SK-N-SH (cell line): Measurements from ENCODE around the gene BAZ1A. TPM values are rescaled to one million over a fixed set of nuclear protein-coding genes. Genes with fewer than 3 reads are reported as not detected.

ENCODE experiments used
- CTCF ChIA-PET: fragments of 300-600, 350-600 bp; formaldehyde crosslinking; extraction: SDS; loops from one replicate; lab custom pipeline; 2021; lab: Yijun Ruan, JAX
- POLR2A ChIA-PET: fragments of 350-600 bp; sonication (Branson Sonifier 250); formaldehyde crosslinking; extraction: SDS; loops from one replicate; lab custom pipeline; 2020; ENCODE audit warnings: antibody characterized with exemption, inconsistent platforms; lab: Yijun Ruan, JAX
- DNase-seq: peaks from one replicate; pipeline ENCODE4 v3.0.0; 2012
- H2AFZ ChIP-seq: fragments of 200-600 bp; sonication (generic); 2 replicates; pipeline ENCODE4 v1.8.1; 2016; ENCODE audit warnings: antibody characterized with exemption, mild to moderate bottlenecking, low read depth
- H3F3A ChIP-seq: fragments of 200-600 bp; sonication (generic); replicated peaks from 2 replicates; pipeline ENCODE3; 2016; ENCODE audit warnings: antibody characterized with exemption, mild to moderate bottlenecking; ENCODE audit not compliant: insufficient read depth
- H3K27ac ChIP-seq, 2 experiments: fragments of 200-500 bp in 1 of 2; fragments of 200-600 bp in 1 of 2; sonication (Bioruptor generic) in 1 of 2; sonication (generic), shearing (Covaris generic) in 1 of 2; 2 replicates each; pipeline versions ENCODE4 v1.5.1 to v1.6.1; 2014 to 2016; ENCODE audit warnings: low read depth in 2 of 2, inconsistent platforms in 1 of 2, low read length in 1 of 2, mild to moderate bottlenecking in 1 of 2, mixed read lengths in 1 of 2
- H3K27me3 ChIP-seq: fragments of 200-600 bp; sonication (generic), shearing (Covaris generic); 2 replicates; pipeline ENCODE4 v1.6.1; 2016; ENCODE audit warnings: mixed run types; ENCODE audit not compliant: insufficient read depth
- H3K36me3 ChIP-seq, 2 experiments: fragments of 200-500 bp in 1 of 2; fragments of 200-600 bp in 1 of 2; sonication (Bioruptor generic) in 1 of 2; sonication (generic) in 1 of 2; replicated peaks in 1 of 2; 2 replicates each; pipeline versions ENCODE3 to v1.5.1; 2014 to 2016; ENCODE audit warnings: low read length in 1 of 2, mild to moderate bottlenecking in 1 of 2; ENCODE audit not compliant: insufficient read depth in 2 of 2, control insufficient read depth in 1 of 2
- H3K4me1 ChIP-seq, 2 experiments: fragments of 200-500 bp in 1 of 2; fragments of 200-600 bp in 1 of 2; sonication (Bioruptor generic) in 1 of 2; sonication (generic), shearing (Covaris generic) in 1 of 2; 2 replicates each; pipeline versions ENCODE4 v1.5.1 to v1.6.1; 2014 to 2016; ENCODE audit warnings: low read depth in 1 of 2, low read length in 1 of 2, mixed run types in 1 of 2; ENCODE audit not compliant: insufficient read depth in 2 of 2, control insufficient read depth in 1 of 2
- H3K4me2 ChIP-seq: fragments of 200-600 bp; sonication (generic), shearing (Covaris generic); 2 replicates; pipeline ENCODE4 v1.6.1; 2017; ENCODE audit warnings: mixed run types
- H3K4me3 ChIP-seq, 2 experiments: fragments of 200-500 bp in 1 of 2; fragments of 200-600 bp in 1 of 2; sonication (Bioruptor generic) in 1 of 2; sonication (generic), shearing (Covaris generic) in 1 of 2; 2 replicates each; pipeline versions ENCODE4 v1.5.1 to v1.8.1; 2014 to 2016; ENCODE audit warnings: low read depth in 2 of 2, inconsistent platforms in 1 of 2, low read length in 1 of 2, mild to moderate bottlenecking in 1 of 2, mixed read lengths in 1 of 2, moderate library complexity in 1 of 2
- H3K79me2 ChIP-seq: fragments of 200-600 bp; sonication (generic); 2 replicates; pipeline ENCODE4 v1.8.1; 2017; ENCODE audit warnings: mild to moderate bottlenecking; ENCODE audit not compliant: insufficient read depth
- H3K9ac ChIP-seq: fragments of 200-600 bp; sonication (generic); 2 replicates; pipeline ENCODE4 v1.6.1; 2017; ENCODE audit warnings: mixed run types
- H3K9me2 ChIP-seq: fragments of 200-600 bp; sonication (generic); 2 replicates; pipeline ENCODE4 v1.6.1; 2017; ENCODE audit warnings: mixed run types
- H3K9me3 ChIP-seq: fragments of 200-600 bp; sonication (generic); 2 replicates; pipeline ENCODE4 v1.6.1; 2017; ENCODE audit warnings: mixed run types, mild to moderate bottlenecking, moderate library complexity
- H4K20me1 ChIP-seq: fragments of 200-600 bp; sonication (generic); 2 replicates; pipeline ENCODE4 v1.6.1; 2017; ENCODE audit warnings: mild to moderate bottlenecking, mixed run types; ENCODE audit not compliant: insufficient read depth
- EZH2phosphoT487 ChIP-seq: fragments of 200-600 bp; sonication (generic); IDR thresholded peaks from 2 replicates; pipeline ENCODE4 v1.6.1; 2017; ENCODE audit warnings: low read depth, mixed run types, mild to moderate bottlenecking, antibody characterized with exemption, moderate library complexity, borderline replicate concordance
- FOXM1 ChIP-seq: IDR thresholded peaks from 2 replicates; pipeline ENCODE4 v1.4.0; 2012; ENCODE audit warnings: low read depth, mild to moderate bottlenecking
- IRF3 ChIP-seq: fragments of 150-350 bp; IDR thresholded peaks from 2 replicates; pipeline ENCODE4 v1.6.1; 2016; ENCODE audit warnings: mild to moderate bottlenecking, low read depth, low read length
- NFIC ChIP-seq: IDR thresholded peaks from 2 replicates; pipeline ENCODE4 v1.4.0; 2012; ENCODE audit warnings: borderline replicate concordance
- POLR2AphosphoS5 ChIP-seq: IDR thresholded peaks from 2 replicates; pipeline ENCODE4 v1.6.1; 2012; ENCODE audit warnings: low read depth, low read length
- RAD21 ChIP-seq: IDR thresholded peaks from 2 replicates; pipeline ENCODE4 v1.6.1; 2012; ENCODE audit warnings: mild to moderate bottlenecking, low read length
- SIN3A ChIP-seq: IDR thresholded peaks from 2 replicates; pipeline ENCODE4 v1.6.1; 2012; ENCODE audit warnings: low read depth, mild to moderate bottlenecking, low read length, moderate library complexity, borderline replicate concordance
- TCF12 ChIP-seq: IDR thresholded peaks from 2 replicates; pipeline ENCODE4 v1.4.0; 2012
- USF2 ChIP-seq: fragments of 150-350 bp; IDR thresholded peaks from 2 replicates; pipeline ENCODE4 v1.6.1; 2017; ENCODE audit warnings: antibody characterized with exemption, low read length, low read depth, borderline replicate concordance
- ZBTB33 ChIP-seq: IDR thresholded peaks from 2 replicates; pipeline ENCODE4 v1.4.0; 2012; ENCODE audit warnings: low read depth, borderline replicate concordance
- WGBS: methylation state at CpG from one replicate; pipeline ENCODE4 v1.1.6; 2017; ENCODE audit warnings: low lambda C conversion rate; 5-methylcytosine and 5-hydroxymethylcytosine counted together
- polyA plus RNA-seq, 3 experiments: library from polyadenylated mRNA; depleted of rRNA; stranded (reverse); fragments of >200 nt; gene quantifications; 2 replicates each; pipeline ENCODE4 v1.2.3, GENCODE V29; 2012
- TF ChIP-seq, protein P1 (sequence below): IDR thresholded peaks from 2 replicates; pipeline ENCODE4 v1.4.0; 2012; ENCODE audit warnings: low read depth

Gene BAZ1A
- polyA plus RNA-seq, 1 of the 3 experiments (the other 2 are of a cell fraction) = 17.4 TPM

DNA sequence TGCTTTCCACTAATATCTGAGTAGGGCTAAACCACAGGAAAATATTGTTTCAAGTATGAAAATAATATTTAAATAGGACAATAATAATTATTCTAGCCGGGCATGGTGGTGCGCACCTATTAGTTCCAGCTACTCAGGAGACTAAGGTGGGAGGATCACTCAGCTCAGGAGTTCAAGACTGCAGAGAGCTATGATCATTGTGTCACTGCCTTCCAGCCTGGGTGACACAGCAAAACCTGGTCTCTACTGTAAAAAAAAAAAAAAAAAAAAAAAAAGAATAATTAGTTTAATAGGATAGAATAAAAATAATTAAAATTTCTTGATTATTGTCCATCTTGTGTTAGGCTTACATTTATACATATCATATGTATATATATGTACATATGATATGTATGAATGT, 38.5 kb upstream of the BAZ1A start:
- Histone ChIP-seq H3K9ac (no peak overlapping the region), H3K9me3 (no peaks in the 10 kb centered on the region), H3K79me2 (no peaks in the 10 kb centered on the region), H3K27ac (no peak overlapping the region), H3K4me3 (no peak overlapping the region), H2AFZ (no peak overlapping the region), H3F3A (no peaks in the 10 kb centered on the region), H3K9me2 (no peaks in the 10 kb centered on the region), H3K27me3 (no peaks in the 10 kb centered on the region), H3K4me1 (peaks cover 0 to 11% of the 10 kb centered on the region in 2 experiments; a peak in 1 of 4 replicates), H3K36me3 (no peaks in the 10 kb centered on the region), H3K4me2 (no peak overlapping the region), H4K20me1 (no peaks in the 10 kb centered on the region)
- CTCF ChIA-PET = no interaction called here
- POLR2A ChIA-PET = no interaction called here
- TF ChIP-seq SIN3A (no peak), RAD21 (no peak), USF2 (no peak)
- DNase-seq = no peak
- WGBS = 93% methylated on average over 2 of the region's 2 CpGs

DNA sequence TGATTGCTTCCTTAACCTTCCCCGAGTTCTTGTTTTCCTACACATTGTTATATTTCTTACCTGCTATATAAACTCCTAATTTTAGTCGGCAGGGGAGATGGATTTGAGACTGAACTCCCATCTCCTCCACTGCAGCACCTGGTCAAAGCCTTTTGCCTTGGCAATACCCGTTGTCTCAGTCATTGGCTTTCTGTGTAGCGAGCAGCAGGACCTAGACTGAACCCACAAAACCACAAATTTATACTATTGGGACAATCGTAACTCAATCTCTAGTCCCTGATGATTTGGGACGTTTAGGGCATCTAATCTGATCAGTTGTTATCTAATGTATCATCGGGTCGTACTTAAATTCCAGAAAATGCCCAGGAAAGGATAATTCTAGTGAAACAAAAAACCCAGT, 37.8 kb upstream of the BAZ1A start:
- H3K27me3 ChIP-seq = no peaks in the 10 kb centered on the region
- no peaks in the 10 kb centered on the region for H3K9me3 ChIP-seq
- H4K20me1 ChIP-seq = no peaks in the 10 kb centered on the region
- WGBS = 74% methylated on average over 8 of the region's 8 CpGs
- H3K4me2 ChIP-seq = no peak overlapping the region
- no peaks in the 10 kb centered on the region for H3K36me3 ChIP-seq
- H3K9me2 ChIP-seq = no peaks in the 10 kb centered on the region
- no peak for TF ChIP-seq ZBTB33
- no peak for TF ChIP-seq USF2
- no peak for TF ChIP-seq POLR2AphosphoS5
- no peak for TF ChIP-seq TCF12
- TF ChIP-seq IRF3 = no peak
- no peak for TF ChIP-seq FOXM1
- no peak for TF ChIP-seq EZH2phosphoT487
- TF ChIP-seq, protein P1, sequence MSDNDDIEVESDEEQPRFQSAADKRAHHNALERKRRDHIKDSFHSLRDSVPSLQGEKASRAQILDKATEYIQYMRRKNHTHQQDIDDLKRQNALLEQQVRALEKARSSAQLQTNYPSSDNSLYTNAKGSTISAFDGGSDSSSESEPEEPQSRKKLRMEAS = no peak
- TF ChIP-seq NFIC = no peak
- no peak overlapping the region for H3K27ac ChIP-seq
- no peaks in the 10 kb centered on the region for H3F3A ChIP-seq
- no peak for DNase-seq
- H3K4me3 ChIP-seq = no peak overlapping the region
- no peak overlapping the region for H2AFZ ChIP-seq
- H3K9ac ChIP-seq = no peak overlapping the region
- no peaks in the 10 kb centered on the region for H3K79me2 ChIP-seq
- POLR2A ChIA-PET = no interaction called here
- H3K4me1 ChIP-seq = peaks cover 0 to 11% of the 10 kb centered on the region in 2 experiments; a peak in 1 of 4 replicates
- CTCF ChIA-PET = no interaction called here
